Mesenchymal stem cell (in vitro differentiated cells and primary cell): ENCODE measurements around the gene USP12.
A peak's percentile ranks its signal among the peaks of the same experiment; 100 is the strongest.
"Not testable (repeated sequence)": the region's sequence is repeated elsewhere in the genome, so short reads cannot be mapped to it uniquely, and the experiment has no call there.

Source experiments
- DNase-seq: peaks from one replicate; pipeline ENCODE4 v3.0.0-alpha.2; 2013
- H2AFZ ChIP-seq: one replicate; pipeline ENCODE4 v1.6.1; 2013; ENCODE audit warnings: low read depth, mild to moderate bottlenecking, control low read depth, inconsistent platforms, low read length, moderate library complexity
- H2AK5ac ChIP-seq: 2 replicates; pipeline ENCODE4 v1.6.1; 2013; ENCODE audit warnings: low read length, moderate library complexity, mild to moderate bottlenecking, inconsistent platforms; ENCODE audit not compliant: severe bottlenecking
- H2BK120ac ChIP-seq: one replicate; pipeline ENCODE4 v1.6.1; 2013; ENCODE audit warnings: low read depth, mild to moderate bottlenecking, inconsistent platforms, low read length, moderate library complexity
- H2BK12ac ChIP-seq, 2 experiments: one replicate each; pipeline ENCODE4 v1.6.1; 2013; ENCODE audit warnings: inconsistent platforms in 2 of 2, low read length in 2 of 2, mild to moderate bottlenecking in 2 of 2, moderate library complexity in 2 of 2, control low read depth in 1 of 2
- H2BK15ac ChIP-seq: one replicate; pipeline ENCODE4 v1.6.1; 2013; ENCODE audit warnings: mild to moderate bottlenecking, low read depth, inconsistent platforms; ENCODE audit not compliant: poor library complexity, severe bottlenecking
- H2BK5ac ChIP-seq: 2 replicates; pipeline ENCODE4 v1.6.1; 2013; ENCODE audit warnings: low read depth, mild to moderate bottlenecking, low read length, control low read depth, inconsistent platforms; ENCODE audit not compliant: poor library complexity, severe bottlenecking
- H3K14ac ChIP-seq, 2 experiments: one replicate each; pipeline ENCODE4 v1.6.1; 2013; ENCODE audit warnings: inconsistent platforms in 2 of 2, low read length in 2 of 2, control low read depth in 1 of 2, mild to moderate bottlenecking in 1 of 2, moderate library complexity in 1 of 2
- H3K18ac ChIP-seq, 2 experiments: one replicate each; pipeline ENCODE4 v1.6.1; 2013; ENCODE audit warnings: inconsistent platforms in 2 of 2, low read length in 2 of 2, control low read depth in 1 of 2, low read depth in 1 of 2, mild to moderate bottlenecking in 1 of 2
- H3K23ac ChIP-seq, 2 experiments: one replicate each; pipeline ENCODE4 v1.6.1; 2013; ENCODE audit warnings: inconsistent platforms in 2 of 2, low read length in 2 of 2, mild to moderate bottlenecking in 2 of 2, moderate library complexity in 2 of 2, control low read depth in 1 of 2
- H3K27ac ChIP-seq: 2 replicates; pipeline ENCODE4 v1.5.1; 2013; ENCODE audit warnings: mild to moderate bottlenecking, moderate library complexity, low read length, control low read depth, inconsistent platforms; ENCODE audit not compliant: poor library complexity, severe bottlenecking
- H3K27me3 ChIP-seq, 2 experiments: 2 replicates each; pipeline versions ENCODE4 v1.6.1 to v1.7.0; 2013; ENCODE audit warnings: low read length in 2 of 2, mild to moderate bottlenecking in 2 of 2, moderate library complexity in 2 of 2, control low read depth in 1 of 2, inconsistent platforms in 1 of 2; ENCODE audit not compliant: control insufficient read depth in 1 of 2, insufficient read depth in 1 of 2
- H3K36me3 ChIP-seq, 2 experiments: 2 replicates each; pipeline versions ENCODE4 v1.6.1 to v1.7.0; 2013; ENCODE audit warnings: low read length in 2 of 2, control low read depth in 1 of 2, inconsistent platforms in 1 of 2, low read depth in 1 of 2, mild to moderate bottlenecking in 1 of 2; ENCODE audit not compliant: insufficient read depth in 2 of 2, control insufficient read depth in 1 of 2
- H3K4ac ChIP-seq, 2 experiments: one replicate each; pipeline ENCODE4 v1.6.1; 2013; ENCODE audit warnings: inconsistent platforms in 2 of 2, low read length in 2 of 2, mild to moderate bottlenecking in 2 of 2, moderate library complexity in 2 of 2, control low read depth in 1 of 2, low read depth in 1 of 2
- H3K4me1 ChIP-seq: 2 replicates; pipeline ENCODE4 v1.6.1; 2013; ENCODE audit warnings: low read depth, low read length, control low read depth; ENCODE audit not compliant: control insufficient read depth, insufficient read depth
- H3K4me2 ChIP-seq: 2 replicates; pipeline ENCODE4 v1.6.1; 2013; ENCODE audit warnings: low read length, mild to moderate bottlenecking, inconsistent platforms; ENCODE audit not compliant: poor library complexity, severe bottlenecking
- H3K4me3 ChIP-seq, 2 experiments: 2 replicates each; pipeline versions ENCODE4 v1.5.1 to v1.7.0; 2013; ENCODE audit warnings: low read length in 2 of 2, mild to moderate bottlenecking in 2 of 2, control low read depth in 1 of 2, low read depth in 1 of 2; ENCODE audit not compliant: insufficient read depth in 1 of 2
- H3K79me1 ChIP-seq: replicated peaks from 2 replicates; pipeline ENCODE4 v1.6.1; 2013; ENCODE audit warnings: mild to moderate bottlenecking, control low read depth, low read length, inconsistent platforms; ENCODE audit not compliant: poor library complexity, severe bottlenecking
- H3K9ac ChIP-seq: 2 replicates; pipeline ENCODE4 v1.7.0; 2013; ENCODE audit warnings: mild to moderate bottlenecking, low read length, moderate library complexity
- H3K9me3 ChIP-seq: 2 replicates; pipeline ENCODE4 v1.7.0; 2013; ENCODE audit warnings: mild to moderate bottlenecking, low read length; ENCODE audit not compliant: control insufficient read depth
- H4K8ac ChIP-seq: one replicate; pipeline ENCODE4 v1.6.1; 2013; ENCODE audit warnings: inconsistent platforms, mild to moderate bottlenecking, low read length, moderate library complexity
- H4K91ac ChIP-seq: one replicate; pipeline ENCODE4 v1.6.1; 2013; ENCODE audit warnings: mild to moderate bottlenecking, low read length, inconsistent platforms
- WGBS: methylation state at CpG from one replicate; pipeline ENCODE4 v1.1.7; 2013; ENCODE audit warnings: mixed read lengths; 5-methylcytosine and 5-hydroxymethylcytosine counted together

USP12 gene

GRCh38 chr13:27213386-27213785 is 41.8 kb upstream of the USP12 start:
- H4K8ac ChIP-seq, H3K23ac ChIP-seq, H2BK120ac ChIP-seq, H2AK5ac ChIP-seq, H3K79me1 ChIP-seq, H2AFZ ChIP-seq, H3K9ac ChIP-seq, H2BK5ac ChIP-seq, H3K4me3 ChIP-seq, H4K91ac ChIP-seq, H3K36me3 ChIP-seq, H3K4me2 ChIP-seq, DNase-seq, H3K27ac ChIP-seq, H2BK12ac ChIP-seq, H3K27me3 ChIP-seq, H3K4me1 ChIP-seq, H3K4ac ChIP-seq, H3K14ac ChIP-seq, H2BK15ac ChIP-seq, H3K18ac ChIP-seq: not testable (repeated sequence)
- 78% methylated on average over 4 of the region's 5 CpGs for WGBS
- peaks cover 11% of the 10 kb centered on the region for H3K9me3 ChIP-seq

DNA sequence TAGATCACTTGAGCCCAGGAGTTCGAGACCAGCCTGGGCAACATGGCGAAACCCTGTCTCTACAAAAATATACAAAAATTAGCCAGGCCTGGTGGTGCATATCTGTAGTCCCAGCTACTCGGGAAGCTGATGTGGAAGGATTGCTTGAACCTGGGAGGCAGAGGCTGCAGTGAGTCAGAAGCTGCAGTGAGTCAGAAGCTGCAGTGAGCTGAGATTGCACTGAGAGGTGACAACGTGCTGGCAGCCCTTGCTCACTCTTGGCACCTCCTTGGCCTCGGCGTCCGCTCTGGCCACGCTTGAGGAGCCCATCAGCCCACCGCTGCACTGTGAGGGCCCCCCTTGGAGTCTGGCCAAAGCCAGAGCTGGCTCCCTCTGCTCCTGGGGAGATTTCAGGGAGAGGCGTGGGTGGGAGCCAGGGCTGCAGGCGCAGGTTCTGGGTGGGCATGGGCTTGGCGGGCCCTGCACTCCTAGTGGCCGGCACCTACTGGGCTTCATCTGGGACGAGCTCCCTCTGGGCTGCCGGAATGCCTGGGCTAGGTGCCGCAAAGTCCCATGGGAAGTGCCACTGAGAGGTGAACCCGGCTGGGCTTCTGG is 40.3 kb upstream of the USP12 start:
- peak; percentile 66 for DNase-seq
- peaks cover 0 to 3% of the 10 kb centered on the region in 2 experiments for H3K27me3 ChIP-seq
- no peak overlapping the region for H2BK120ac ChIP-seq
- H3K36me3 ChIP-seq, result no peaks in the 10 kb centered on the region
- peaks cover 3% of the 10 kb centered on the region for H3K4me1 ChIP-seq
- H3K27ac ChIP-seq, result no peak overlapping the region
- H3K9ac ChIP-seq, result no peak overlapping the region
- H3K4ac ChIP-seq, result no peak overlapping the region
- no peak overlapping the region for H2BK15ac ChIP-seq
- H4K8ac ChIP-seq, result no peak overlapping the region
- WGBS, result 73% methylated on average over 15 of the region's 17 CpGs
- H3K9me3 ChIP-seq, result peaks cover 11% of the 10 kb centered on the region
- no peak overlapping the region for H2BK5ac ChIP-seq
- no peak overlapping the region for H2AFZ ChIP-seq
- H2AK5ac ChIP-seq, result no peak overlapping the region
- no peak overlapping the region for H3K14ac ChIP-seq
- H3K23ac ChIP-seq, result no peak overlapping the region
- H3K18ac ChIP-seq, result no peak overlapping the region
- no peak overlapping the region for H2BK12ac ChIP-seq
- no peak overlapping the region for H4K91ac ChIP-seq
- H3K79me1 ChIP-seq, result no peaks in the 10 kb centered on the region
- no peak overlapping the region for H3K4me3 ChIP-seq
- H3K4me2 ChIP-seq, result no peak overlapping the region

GRCh38 chr13:27211271-27211670 is 39.7 kb upstream of the USP12 start:
- no peak overlapping the region for H3K23ac ChIP-seq
- H3K4me1 ChIP-seq, result peaks cover 3% of the 10 kb centered on the region
- H2AK5ac ChIP-seq, result no peak overlapping the region
- H4K91ac ChIP-seq, result no peak overlapping the region
- H3K4me2 ChIP-seq, result no peak overlapping the region
- no peak overlapping the region for H2BK120ac ChIP-seq
- no peak overlapping the region for H2AFZ ChIP-seq
- no peak overlapping the region for H3K9ac ChIP-seq
- no peak overlapping the region for H2BK15ac ChIP-seq
- no peak overlapping the region for H2BK12ac ChIP-seq
- no peak overlapping the region for H3K4ac ChIP-seq
- no peak overlapping the region for H2BK5ac ChIP-seq
- H3K27me3 ChIP-seq, result peaks cover 0 to 3% of the 10 kb centered on the region in 2 experiments
- H3K27ac ChIP-seq, result no peak overlapping the region
- H3K79me1 ChIP-seq, result no peaks in the 10 kb centered on the region
- DNase-seq, result no peak
- no peak overlapping the region for H3K18ac ChIP-seq
- H4K8ac ChIP-seq, result no peak overlapping the region
- H3K14ac ChIP-seq, result no peak overlapping the region
- no peak overlapping the region for H3K4me3 ChIP-seq
- no CpG with 5 or more reads among the region's 1 CpG for WGBS
- peaks cover 11% of the 10 kb centered on the region for H3K9me3 ChIP-seq
- no peaks in the 10 kb centered on the region for H3K36me3 ChIP-seq

GRCh38 chr13:27208514-27208913 is 36.9 kb upstream of the USP12 start:
- Histone ChIP-seq H2BK12ac (no peak overlapping the region), H3K9me3 (peaks cover 11% of the 10 kb centered on the region), H3K4ac (no peak overlapping the region), H2AFZ (no peak overlapping the region), H4K91ac (no peak overlapping the region), H3K23ac (no peak overlapping the region), H3K36me3 (no peaks in the 10 kb centered on the region), H3K4me1 (peaks cover 3% of the 10 kb centered on the region), H2BK5ac (no peak overlapping the region), H2BK120ac (no peak overlapping the region), H3K27ac (no peak overlapping the region), H4K8ac (no peak overlapping the region), H3K27me3 (peaks cover 0 to 3% of the 10 kb centered on the region in 2 experiments), H3K9ac (no peak overlapping the region), H3K79me1 (no peaks in the 10 kb centered on the region), H3K4me2 (no peak overlapping the region), H3K14ac (no peak overlapping the region), H2AK5ac (no peak overlapping the region), H3K18ac (no peak overlapping the region), H2BK15ac (no peak overlapping the region), H3K4me3 (no peak overlapping the region)
- WGBS, result no CpG with 5 or more reads among the region's 1 CpG
- no peak for DNase-seq
